GM19397 (cell line): ENCODE data around the gene SPTAN1.
"Not testable (repeated sequence)": the region's sequence is repeated elsewhere in the genome, so short reads cannot be mapped to it uniquely, and the experiment has no call there.

Experiments
- ATAC-seq: cut with Tn5 transposase; IDR thresholded peaks from one replicate; pipeline ENCODE4 v1.9.1; 2021; ENCODE audit warnings: mild to moderate bottlenecking, moderate library complexity; ENCODE audit not compliant: unreplicated experiment

Gene SPTAN1

GRCh38 chr9:128552744-128553440, 505 bp downstream of the SPTAN1 start:
- ATAC-seq = peak; percentile 41

GRCh38 chr9:128553728-128554127, 1.3 kb downstream of the SPTAN1 start:
- no peak for ATAC-seq

GRCh38 chr9:128554155-128554862, 1.9 kb downstream of the SPTAN1 start:
- no peak for ATAC-seq

GRCh38 chr9:128555180-128555721, 2.9 kb downstream of the SPTAN1 start:
- no peak for ATAC-seq

GRCh38 chr9:128556276-128556675, 3.9 kb downstream of the SPTAN1 start:
- no peak for ATAC-seq

- ATAC-seq = no peak
These were observed 4.7 kb downstream of the SPTAN1 start for GRCh38 chr9:128556926-128557634.

GRCh38 chr9:128558431-128559310, 6.3 kb downstream of the SPTAN1 start:
- peak; percentile 55 for ATAC-seq

- no peak for ATAC-seq
These were observed 13.2 kb downstream of the SPTAN1 start for GRCh38 chr9:128565578-128565977.

- ATAC-seq = no peak
These were observed 16.2 kb downstream of the SPTAN1 start for GRCh38 chr9:128568470-128569078.

GRCh38 chr9:128575469-128575868, 23.1 kb downstream of the SPTAN1 start:
- ATAC-seq = no peak

GRCh38 chr9:128575916-128576315, 23.5 kb downstream of the SPTAN1 start:
- ATAC-seq = no peak

- no peak for ATAC-seq
These were observed 24.8 kb downstream of the SPTAN1 start for GRCh38 chr9:128577206-128577605.

- ATAC-seq = no peak
These were observed 26.8 kb downstream of the SPTAN1 start for GRCh38 chr9:128579194-128579593.

GRCh38 chr9:128580731-128581130, 28.3 kb downstream of the SPTAN1 start:
- ATAC-seq = no peak

GRCh38 chr9:128585155-128585554, 32.8 kb downstream of the SPTAN1 start:
- ATAC-seq = not testable (repeated sequence)

GRCh38 chr9:128586934-128587333, 34.5 kb downstream of the SPTAN1 start:
- ATAC-seq = not testable (repeated sequence)

- ATAC-seq = no peak
These were observed 35.1 kb downstream of the SPTAN1 start for GRCh38 chr9:128587453-128587852.

- ATAC-seq = no peak
These were observed 36.3 kb downstream of the SPTAN1 start for GRCh38 chr9:128588581-128589233.

GRCh38 chr9:128593039-128593438, 40.7 kb downstream of the SPTAN1 start:
- no peak for ATAC-seq

GRCh38 chr9:128593856-128594255, 41.5 kb downstream of the SPTAN1 start:
- ATAC-seq = no peak
